PFSK-1 (cell line): ENCODE results near the gene CCDC167.

ENCODE experiments used
- FOXP2 ChIP-seq: optimal IDR thresholded peaks from 2 replicates; pipeline ENCODE3; 2011; ENCODE audit warnings: borderline replicate concordance, control low read depth, inconsistent platforms; ENCODE audit not compliant: insufficient read depth; ENCODE audit errors: extremely low read length, extremely low read depth
- POLR2AphosphoS5 ChIP-seq: IDR thresholded peaks from 2 replicates; pipeline ENCODE4 v1.6.1; 2012; ENCODE audit warnings: low read depth, mild to moderate bottlenecking, control low read depth, low read length, moderate library complexity
- REST ChIP-seq, 2 experiments: IDR thresholded peaks; 2 replicates each; pipeline versions ENCODE4 v1.6.1 to v1.8.0; 2011 to 2012; ENCODE audit warnings: low read depth in 2 of 2, low read length in 2 of 2, control low read depth in 1 of 2, inconsistent platforms in 1 of 2, mild to moderate bottlenecking in 1 of 2, moderate library complexity in 1 of 2; ENCODE audit not compliant: insufficient read depth in 1 of 2
- SIN3A ChIP-seq: IDR thresholded peaks from 2 replicates; pipeline ENCODE4 v1.6.1; 2012; ENCODE audit warnings: mild to moderate bottlenecking, low read length, moderate library complexity, borderline replicate concordance; ENCODE audit not compliant: insufficient read depth
- TAF1 ChIP-seq: IDR thresholded peaks from 2 replicates; pipeline ENCODE4 v1.6.1; 2012; ENCODE audit warnings: low read length, control low read depth, borderline replicate concordance; ENCODE audit not compliant: insufficient read depth

Gene CCDC167

GRCh38 chr6:37491830-37492208 lies 7.9 kb downstream of the CCDC167 start:
- TF ChIP-seq REST (IDR thresholded peaks at IDR 0.05; ENCODE audit: insufficient read depth in 1 of 2, low read depth in 2 of 2, low read length in 2 of 2), result no peak
- TF ChIP-seq POLR2AphosphoS5, result no peak
- TF ChIP-seq FOXP2, result no peak

GRCh38 chr6:37491171-37491829 lies 8.4 kb downstream of the CCDC167 start:
- TF ChIP-seq POLR2AphosphoS5 (no peak), SIN3A (no peak), FOXP2 (no peak), REST (IDR thresholded peaks at IDR 0.05; ENCODE audit: insufficient read depth in 1 of 2, low read depth in 2 of 2, low read length in 2 of 2) (no peak), TAF1 (no peak)

GRCh38 chr6:37490536-37491170 lies 9.0 kb downstream of the CCDC167 start:
- TF ChIP-seq FOXP2, result no peak
- TF ChIP-seq SIN3A, result no peak
- no peak for TF ChIP-seq POLR2AphosphoS5

GRCh38 chr6:37489697-37490336 lies 9.9 kb downstream of the CCDC167 start:
- TF ChIP-seq SIN3A (no peak), REST (IDR thresholded peaks at IDR 0.05; ENCODE audit: insufficient read depth in 1 of 2, low read depth in 2 of 2, low read length in 2 of 2) (no peak), POLR2AphosphoS5 (no peak), FOXP2 (no peak), TAF1 (no peak)

- TF ChIP-seq POLR2AphosphoS5, result no peak
- no peak for TF ChIP-seq TAF1
- TF ChIP-seq SIN3A, result no peak
- no peak for TF ChIP-seq REST (IDR thresholded peaks at IDR 0.05; ENCODE audit: insufficient read depth in 1 of 2, low read depth in 2 of 2, low read length in 2 of 2)
Observed at GRCh38 chr6:37488476-37488875, 11.2 kb downstream of the CCDC167 start.
